Endothelial cell of umbilical vein (primary cell): ENCODE measurements around the gene TNFRSF11A. TPM values are rescaled to one million over a fixed set of nuclear protein-coding genes. Genes with fewer than 3 reads are reported as not detected.

Experiments
- BruUV-seq: library from RNA; stranded (reverse); fragments of 400-500 nt; replicated peaks from 2 replicates; lab custom pipeline; 2021; lab: Mats Ljungman, UMichigan
- CTCF ChIA-PET: fragments of 300-600, 350-600 bp; sonication (Branson Sonifier 250); formaldehyde crosslinking; loops from one replicate; lab custom pipeline; 2021; ENCODE audit warnings: antibody characterized with exemption, inconsistent platforms; lab: Charles Lee
- POLR2A ChIA-PET: fragments of 300-600, 350-600 bp; sonication (Branson Sonifier 250); formaldehyde crosslinking; loops from one replicate; lab custom pipeline; 2021; ENCODE audit warnings: antibody characterized with exemption, inconsistent platforms; lab: Charles Lee
- DNase-seq: peaks from one replicate; pipeline ENCODE4 v3.0.0-alpha.2; 2011; ENCODE audit warnings: low read depth, low spot score
- FAIRE-seq: peaks from 2 replicates; lab custom pipeline; 2011; peaks lifted over from hg19 to GRCh38; lab: Jason Lieb, UNC
- H2AFZ ChIP-seq: 2 replicates; pipeline ENCODE4 v1.6.0; 2012; ENCODE audit warnings: low read depth, low read length, control low read depth, inconsistent platforms
- H3K27ac ChIP-seq: 2 replicates; pipeline ENCODE4 v1.5.1; 2011; ENCODE audit warnings: low read depth, mild to moderate bottlenecking, control low read depth, low read length, moderate library complexity; ENCODE audit not compliant: insufficient read depth
- H3K27me3 ChIP-seq, 2 experiments: 2 replicates each; pipeline versions ENCODE4 v1.6.0 to v1.6.1; 2011; ENCODE audit warnings: low read length in 2 of 2, mixed read lengths in 1 of 2; ENCODE audit not compliant: control insufficient read depth in 2 of 2, insufficient read depth in 2 of 2
- H3K36me3 ChIP-seq, 2 experiments: 2 replicates in 1 of 2; 3 replicates in 1 of 2; pipeline ENCODE4 v1.5.1; 2011; ENCODE audit warnings: low read length in 2 of 2, mild to moderate bottlenecking in 1 of 2, moderate library complexity in 1 of 2; ENCODE audit not compliant: control insufficient read depth in 2 of 2, insufficient read depth in 2 of 2; ENCODE audit errors: extremely low read depth in 1 of 2
- H3K4me1 ChIP-seq: 3 replicates; pipeline ENCODE4 v1.5.1; 2011; ENCODE audit warnings: mild to moderate bottlenecking, low read length; ENCODE audit not compliant: control insufficient read depth, insufficient read depth; ENCODE audit errors: extremely low read depth
- H3K4me2 ChIP-seq: 2 replicates; pipeline ENCODE4 v1.6.1; 2011; ENCODE audit warnings: low read length, control low read depth, mixed read lengths; ENCODE audit not compliant: insufficient read depth
- H3K4me3 ChIP-seq, 3 experiments: fragments of 200-600 bp in 1 of 3; sonication (generic), shearing (Covaris generic) in 1 of 3; replicated peaks in 1 of 3; 2 replicates each; pipeline ENCODE4 v1.5.1; 2011 to 2016; ENCODE audit warnings: control low read depth in 3 of 3, low read length in 3 of 3, mild to moderate bottlenecking in 2 of 3, inconsistent platforms in 1 of 3, low read depth in 1 of 3, moderate library complexity in 1 of 3; ENCODE audit not compliant: insufficient read depth in 1 of 3
- H3K79me2 ChIP-seq: 2 replicates; pipeline ENCODE4 v1.6.0; 2012; ENCODE audit warnings: low read length, inconsistent platforms; ENCODE audit not compliant: control insufficient read depth, insufficient read depth
- H3K9ac ChIP-seq: replicated peaks from 2 replicates; pipeline ENCODE3; 2011; ENCODE audit warnings: low read length, control low read depth; ENCODE audit not compliant: insufficient read depth; ENCODE audit errors: extremely low read depth
- H3K9me1 ChIP-seq: replicated peaks from 3 replicates; pipeline ENCODE4 v1.6.0; 2011; ENCODE audit warnings: mild to moderate bottlenecking, low read length; ENCODE audit not compliant: control insufficient read depth, insufficient read depth; ENCODE audit errors: extremely low read depth
- H3K9me3 ChIP-seq: replicated peaks from 2 replicates; pipeline ENCODE4 v1.5.1; 2012; ENCODE audit warnings: low read length, inconsistent platforms; ENCODE audit not compliant: control insufficient read depth, insufficient read depth
- H4K20me1 ChIP-seq: replicated peaks from 2 replicates; pipeline ENCODE3; 2011; ENCODE audit warnings: mild to moderate bottlenecking, low read length; ENCODE audit not compliant: control insufficient read depth, insufficient read depth; ENCODE audit errors: extremely low read depth
- EZH2 ChIP-seq: IDR thresholded peaks from 2 replicates; pipeline ENCODE4 v1.6.1; 2012; ENCODE audit warnings: borderline replicate concordance, low read depth, mild to moderate bottlenecking, moderate library complexity, low read length, inconsistent platforms; ENCODE audit not compliant: severe bottlenecking
- FOS ChIP-seq: IDR thresholded peaks from 2 replicates; pipeline ENCODE4 v1.6.1; 2011; ENCODE audit warnings: mild to moderate bottlenecking, low read length, moderate library complexity, borderline replicate concordance; ENCODE audit not compliant: insufficient read depth
- GATA2 ChIP-seq: IDR thresholded peaks from 2 replicates; pipeline ENCODE4 v1.7.0; 2011; ENCODE audit warnings: low read depth, mild to moderate bottlenecking, moderate library complexity, mixed read lengths, low read length; ENCODE audit not compliant: insufficient read length, insufficient read depth
- JUN ChIP-seq: IDR thresholded peaks from 2 replicates; pipeline ENCODE4 v1.6.1; 2011; ENCODE audit warnings: borderline replicate concordance, low read depth; ENCODE audit not compliant: insufficient read length, insufficient read depth
- MYC ChIP-seq: IDR thresholded peaks from one replicate; pipeline ENCODE4 v1.6.1; 2011; ENCODE audit warnings: mild to moderate bottlenecking, low read depth, low read length
- POLR2A ChIP-seq: IDR thresholded peaks from 2 replicates; pipeline ENCODE4 v1.6.1; 2012; ENCODE audit warnings: low read depth, mild to moderate bottlenecking, control low read depth, low read length
- POLR2AphosphoS5 ChIP-seq: IDR thresholded peaks from 2 replicates; pipeline ENCODE4 v1.6.1; 2012; ENCODE audit warnings: low read depth, mild to moderate bottlenecking, control low read depth, low read length, moderate library complexity; ENCODE audit not compliant: insufficient read depth
- dilution Hi-C: fragments of 300-500 bp; cut with MboI; formaldehyde crosslinking; loops from one replicate; pipeline ENCODE4 v1.15.0; 2019; ENCODE audit warnings: low sequenced_read_pairs; ENCODE audit not compliant: extremely low pct_ligation_motif_present
- intact Hi-C: fragments of 100-400 bp; cut with micrococcal nuclease; formaldehyde crosslinking; loops from one replicate; pipeline ENCODE4 v1.10.0; 2022
- polyA plus RNA-seq, 4 experiments: library from polyadenylated mRNA; depleted of rRNA in 3 of 4; stranded (reverse) in 3 of 4; unstranded in 1 of 4; fragments of >200 nt; gene quantifications; 2 replicates each; pipeline versions ENCODE4 v1.2.1 to v1.2.3, GENCODE V29; 2011 to 2012; ENCODE audit warnings: missing spikeins in 1 of 4
- total RNA-seq: library from RNA; stranded (reverse); gene quantifications from 2 replicates; pipeline ENCODE4 v1.2.3, GENCODE V29; 2021
- TF ChIP-seq, protein P1 (sequence below), 2 donors: IDR thresholded peaks; 1 replicate in 1 of 2; 2 replicates in 1 of 2; pipeline ENCODE4 v1.5.1; 2011; ENCODE audit warnings: low read length in 2 of 2, mild to moderate bottlenecking in 2 of 2, moderate library complexity in 2 of 2, control low read depth in 1 of 2, inconsistent platforms in 1 of 2, low read depth in 1 of 2; ENCODE audit not compliant: insufficient read depth in 1 of 2; ENCODE audit errors: extremely low read depth in 1 of 2
- TF ChIP-seq, protein P2 (sequence below): IDR thresholded peaks from 2 replicates; pipeline ENCODE4 v1.6.1; 2011; ENCODE audit not compliant: insufficient read depth, insufficient read length

The TNFRSF11A gene
- total and polyA plus RNA-seq, 2 donors (not counting 3 experiments of a cell fraction or from before 2014, with no cell fraction given), result 10.4 to 11.1 TPM

DNA sequence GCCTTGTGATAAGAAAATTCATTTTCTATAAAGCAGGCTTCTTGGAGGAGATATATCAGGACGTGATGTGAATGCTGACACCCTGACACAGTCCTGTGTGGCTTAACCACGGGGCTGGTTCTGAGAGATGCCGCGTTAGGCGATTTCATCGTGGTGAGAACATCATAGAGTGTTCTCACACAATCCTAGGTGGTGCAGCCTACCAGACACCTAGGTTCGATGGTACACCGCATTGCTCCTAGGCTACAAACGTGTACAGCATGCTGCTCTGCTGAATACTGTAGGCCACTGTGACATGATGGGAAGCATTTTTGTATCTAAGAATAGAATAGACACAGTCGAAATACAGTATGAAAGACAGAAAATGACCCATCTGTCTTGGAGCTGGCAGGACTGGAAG lies 82.5 kb downstream of the TNFRSF11A start:
- no peak overlapping the region for H3K4me2 ChIP-seq
- H3K9ac ChIP-seq, result no peak overlapping the region
- ChIA-PET CTCF (interaction anchor here (0.8 kb wide), 1 partner anchor 18 kb away, joined by 3 read pairs; no protein-coding TSS in a partner anchor), POLR2A (no interaction called here)
- H3K27ac ChIP-seq, result no peak overlapping the region
- H2AFZ ChIP-seq, result no peak overlapping the region
- H3K36me3 ChIP-seq, result no peaks in the 10 kb centered on the region
- no peak for TF ChIP-seq POLR2A
- TF ChIP-seq FOS, result no peak
- TF ChIP-seq, protein P1, sequence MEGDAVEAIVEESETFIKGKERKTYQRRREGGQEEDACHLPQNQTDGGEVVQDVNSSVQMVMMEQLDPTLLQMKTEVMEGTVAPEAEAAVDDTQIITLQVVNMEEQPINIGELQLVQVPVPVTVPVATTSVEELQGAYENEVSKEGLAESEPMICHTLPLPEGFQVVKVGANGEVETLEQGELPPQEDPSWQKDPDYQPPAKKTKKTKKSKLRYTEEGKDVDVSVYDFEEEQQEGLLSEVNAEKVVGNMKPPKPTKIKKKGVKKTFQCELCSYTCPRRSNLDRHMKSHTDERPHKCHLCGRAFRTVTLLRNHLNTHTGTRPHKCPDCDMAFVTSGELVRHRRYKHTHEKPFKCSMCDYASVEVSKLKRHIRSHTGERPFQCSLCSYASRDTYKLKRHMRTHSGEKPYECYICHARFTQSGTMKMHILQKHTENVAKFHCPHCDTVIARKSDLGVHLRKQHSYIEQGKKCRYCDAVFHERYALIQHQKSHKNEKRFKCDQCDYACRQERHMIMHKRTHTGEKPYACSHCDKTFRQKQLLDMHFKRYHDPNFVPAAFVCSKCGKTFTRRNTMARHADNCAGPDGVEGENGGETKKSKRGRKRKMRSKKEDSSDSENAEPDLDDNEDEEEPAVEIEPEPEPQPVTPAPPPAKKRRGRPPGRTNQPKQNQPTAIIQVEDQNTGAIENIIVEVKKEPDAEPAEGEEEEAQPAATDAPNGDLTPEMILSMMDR (IDR thresholded peaks at IDR 0.05; ENCODE audit: extremely low read depth in 1 of 2, insufficient read depth in 1 of 2, low read depth in 1 of 2, low read length in 2 of 2), result no peak
- no peak for TF ChIP-seq EZH2
- TF ChIP-seq MYC, result no peak
- no peak for TF ChIP-seq GATA2
- TF ChIP-seq, protein P2, sequence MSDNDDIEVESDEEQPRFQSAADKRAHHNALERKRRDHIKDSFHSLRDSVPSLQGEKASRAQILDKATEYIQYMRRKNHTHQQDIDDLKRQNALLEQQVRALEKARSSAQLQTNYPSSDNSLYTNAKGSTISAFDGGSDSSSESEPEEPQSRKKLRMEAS, result no peak
- no peak for TF ChIP-seq POLR2AphosphoS5
- no peak for TF ChIP-seq JUN
- no peaks in the 10 kb centered on the region for H3K79me2 ChIP-seq
- no peaks in the 10 kb centered on the region for H3K4me1 ChIP-seq
- H4K20me1 ChIP-seq, result no peaks in the 10 kb centered on the region
- FAIRE-seq (no peak), DNase-seq (no peak)
- H3K27me3 ChIP-seq, result peaks cover 2 to 4% of the 10 kb centered on the region in 2 experiments
- dilution Hi-C loops, result loop anchor here (10.0 kb wide), 1 partner anchor 233 kb away; no protein-coding TSS in a partner anchor
- no TSS peak for BruUV-seq
- H3K4me3 ChIP-seq, result no peak overlapping the region
- H3K9me3 ChIP-seq, result no peaks in the 10 kb centered on the region
- H3K9me1 ChIP-seq, result no peaks in the 10 kb centered on the region
- intact Hi-C loops, result no loop called here
